DOHH2 (cell line): Measurements from ENCODE around the gene SNAPC2.

ENCODE experiments used
- EZH2phosphoT487 ChIP-seq: fragments of 200-600 bp; sonication (generic); IDR thresholded peaks from 2 replicates; pipeline ENCODE4 v1.6.1; 2017; ENCODE audit warnings: borderline replicate concordance, mild to moderate bottlenecking, antibody characterized with exemption, low read length, moderate library complexity, mixed read lengths
- TF ChIP-seq, protein P1 (sequence below): fragments of 200-600 bp; sonication (generic); IDR thresholded peaks from one replicate; pipeline ENCODE4 v1.5.1; 2014; ENCODE audit warnings: antibody characterized with exemption, mild to moderate bottlenecking, low read depth, low read length; ENCODE audit not compliant: poor library complexity, severe bottlenecking

GRCh38 chr19:7883796-7884570 lies 36.2 kb upstream of the SNAPC2 start:
- TF ChIP-seq, protein P1, sequence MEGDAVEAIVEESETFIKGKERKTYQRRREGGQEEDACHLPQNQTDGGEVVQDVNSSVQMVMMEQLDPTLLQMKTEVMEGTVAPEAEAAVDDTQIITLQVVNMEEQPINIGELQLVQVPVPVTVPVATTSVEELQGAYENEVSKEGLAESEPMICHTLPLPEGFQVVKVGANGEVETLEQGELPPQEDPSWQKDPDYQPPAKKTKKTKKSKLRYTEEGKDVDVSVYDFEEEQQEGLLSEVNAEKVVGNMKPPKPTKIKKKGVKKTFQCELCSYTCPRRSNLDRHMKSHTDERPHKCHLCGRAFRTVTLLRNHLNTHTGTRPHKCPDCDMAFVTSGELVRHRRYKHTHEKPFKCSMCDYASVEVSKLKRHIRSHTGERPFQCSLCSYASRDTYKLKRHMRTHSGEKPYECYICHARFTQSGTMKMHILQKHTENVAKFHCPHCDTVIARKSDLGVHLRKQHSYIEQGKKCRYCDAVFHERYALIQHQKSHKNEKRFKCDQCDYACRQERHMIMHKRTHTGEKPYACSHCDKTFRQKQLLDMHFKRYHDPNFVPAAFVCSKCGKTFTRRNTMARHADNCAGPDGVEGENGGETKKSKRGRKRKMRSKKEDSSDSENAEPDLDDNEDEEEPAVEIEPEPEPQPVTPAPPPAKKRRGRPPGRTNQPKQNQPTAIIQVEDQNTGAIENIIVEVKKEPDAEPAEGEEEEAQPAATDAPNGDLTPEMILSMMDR = no peak
- TF ChIP-seq EZH2phosphoT487 = no peak
